Muscle layer of duodenum (tissue), 2 donors: Measurements from ENCODE around the gene SLC22A14.
"Not testable (repeated sequence)": the region's sequence is repeated elsewhere in the genome, so short reads cannot be mapped to it uniquely, and the experiment has no call there.

Experiments used
- H3K27ac ChIP-seq: one replicate; pipeline ENCODE4 v1.7.0; 2013; ENCODE audit warnings: mild to moderate bottlenecking, low read length
- H3K27me3 ChIP-seq: one replicate; pipeline ENCODE4 v1.7.0; 2013; ENCODE audit warnings: low read depth, mild to moderate bottlenecking, control low read depth, low read length
- H3K36me3 ChIP-seq, 2 donors: one replicate each; pipeline ENCODE4 v1.7.0; 2013; ENCODE audit warnings: low read length in 2 of 2, control low read depth in 1 of 2, mild to moderate bottlenecking in 1 of 2; ENCODE audit not compliant: insufficient read depth in 2 of 2, control insufficient read depth in 1 of 2
- H3K4me1 ChIP-seq, 2 donors: one replicate each; pipeline ENCODE4 v1.7.0; 2013; ENCODE audit warnings: low read length in 2 of 2, mild to moderate bottlenecking in 2 of 2, control low read depth in 1 of 2, moderate library complexity in 1 of 2; ENCODE audit not compliant: insufficient read depth in 2 of 2, control insufficient read depth in 1 of 2
- H3K4me3 ChIP-seq, 2 donors: one replicate each; pipeline ENCODE4 v1.7.0; 2013; ENCODE audit warnings: low read length in 2 of 2, low read depth in 1 of 2, mild to moderate bottlenecking in 1 of 2
- H3K9me3 ChIP-seq, 2 donors: one replicate each; pipeline ENCODE4 v1.7.0; 2013; ENCODE audit warnings: low read length in 2 of 2, control low read depth in 1 of 2, mild to moderate bottlenecking in 1 of 2; ENCODE audit not compliant: control insufficient read depth in 1 of 2
- donor health status: healthy.

The SLC22A14 gene

GRCh38 chr3:38271553-38271952 is 10.5 kb upstream of the SLC22A14 start:
- Histone ChIP-seq H3K4me3 (no peak overlapping the region), H3K27ac (no peak overlapping the region), H3K4me1 (no peaks in the 10 kb centered on the region), H3K27me3 (no peaks in the 10 kb centered on the region), H3K9me3 (no peaks in the 10 kb centered on the region), H3K36me3 (peaks cover 0 to 8% of the 10 kb centered on the region in 2 donors)

GRCh38 chr3:38274864-38275649 is 7.0 kb upstream of the SLC22A14 start:
- H3K9me3 ChIP-seq = no peaks in the 10 kb centered on the region
- no peak overlapping the region for H3K27ac ChIP-seq
- H3K27me3 ChIP-seq = no peaks in the 10 kb centered on the region
- H3K4me1 ChIP-seq = no peaks in the 10 kb centered on the region
- H3K4me3 ChIP-seq = no peak overlapping the region
- H3K36me3 ChIP-seq = peaks cover 0 to 8% of the 10 kb centered on the region in 2 donors

- Histone ChIP-seq H3K9me3 (no peaks in the 10 kb centered on the region), H3K27me3 (no peaks in the 10 kb centered on the region), H3K4me1 (no peaks in the 10 kb centered on the region), H3K36me3 (peaks cover 0 to 8% of the 10 kb centered on the region in 2 donors), H3K27ac (no peak overlapping the region), H3K4me3 (no peak overlapping the region)
Measured at GRCh38 chr3:38275658-38276057, 6.4 kb upstream of the SLC22A14 start.

GRCh38 chr3:38276081-38276916 is 5.8 kb upstream of the SLC22A14 start:
- peaks cover 0 to 8% of the 10 kb centered on the region in 2 donors for H3K36me3 ChIP-seq
- no peaks in the 10 kb centered on the region for H3K4me1 ChIP-seq
- no peaks in the 10 kb centered on the region for H3K9me3 ChIP-seq
- no peak overlapping the region for H3K27ac ChIP-seq
- no peak overlapping the region for H3K4me3 ChIP-seq
- H3K27me3 ChIP-seq = no peaks in the 10 kb centered on the region

- peaks cover 0 to 8% of the 10 kb centered on the region in 2 donors for H3K36me3 ChIP-seq
- no peak overlapping the region for H3K4me3 ChIP-seq
- no peak overlapping the region for H3K27ac ChIP-seq
- H3K9me3 ChIP-seq = no peaks in the 10 kb centered on the region
- no peaks in the 10 kb centered on the region for H3K27me3 ChIP-seq
- H3K4me1 ChIP-seq = no peaks in the 10 kb centered on the region
Measured at GRCh38 chr3:38276917-38277630, 5.0 kb upstream of the SLC22A14 start.

GRCh38 chr3:38278841-38279240 is 3.3 kb upstream of the SLC22A14 start:
- Histone ChIP-seq H3K4me1 (no peaks in the 10 kb centered on the region), H3K27ac (no peak overlapping the region), H3K4me3 (no peak overlapping the region), H3K9me3 (no peaks in the 10 kb centered on the region), H3K27me3 (no peaks in the 10 kb centered on the region), H3K36me3 (peaks cover 0 to 8% of the 10 kb centered on the region in 2 donors)

- Histone ChIP-seq H3K36me3 (no peaks in the 10 kb centered on the region), H3K4me1 (no peaks in the 10 kb centered on the region), H3K27me3 (no peaks in the 10 kb centered on the region), H3K4me3 (no peak overlapping the region), H3K27ac (no peak overlapping the region), H3K9me3 (no peaks in the 10 kb centered on the region)
Measured at GRCh38 chr3:38283810-38284755, 2.0 kb downstream of the SLC22A14 start.

- Histone ChIP-seq H3K36me3 (no peaks in the 10 kb centered on the region), H3K4me3 (no peak overlapping the region), H3K27me3 (no peaks in the 10 kb centered on the region), H3K4me1 (no peaks in the 10 kb centered on the region), H3K27ac (no peak overlapping the region), H3K9me3 (no peaks in the 10 kb centered on the region)
Measured at GRCh38 chr3:38284756-38285150, 2.7 kb downstream of the SLC22A14 start.

GRCh38 chr3:38289286-38290217 is 7.5 kb downstream of the SLC22A14 start:
- H3K9me3 ChIP-seq, H3K27me3 ChIP-seq, H3K27ac ChIP-seq, H3K4me1 ChIP-seq, H3K4me3 ChIP-seq, H3K36me3 ChIP-seq: not testable (repeated sequence)

- not testable (repeated sequence) for H3K36me3 ChIP-seq, H3K9me3 ChIP-seq, H3K4me3 ChIP-seq, H3K27ac ChIP-seq, H3K27me3 ChIP-seq, H3K4me1 ChIP-seq
Measured at GRCh38 chr3:38297053-38297452, 15.0 kb downstream of the SLC22A14 start.
